Uterus (tissue), 4 donors: Measurements from ENCODE around the gene ZFP37. TPM values are rescaled to one million over a fixed set of nuclear protein-coding genes. Genes with fewer than 3 reads are reported as not detected.

ENCODE experiments used
- DNase-seq, 2 donors: peaks; one replicate each; pipeline ENCODE4 v3.0.0-alpha.2; 2019 to 2020
- H3K27ac ChIP-seq, 2 donors: fragments of 200-600 bp; sonication (generic); 1 replicate in 1 of 2; 2 replicates in 1 of 2; pipeline ENCODE4 v1.5.1; 2016 to 2018
- H3K27me3 ChIP-seq, 2 donors: fragments of 200-600 bp; sonication (generic); one replicate each; pipeline ENCODE4 v1.5.1; 2018 to 2019; ENCODE audit warnings: control low read depth in 1 of 2
- H3K36me3 ChIP-seq, 2 donors: fragments of 200-600 bp; sonication (generic); one replicate each; pipeline ENCODE4 v1.5.1; 2019; ENCODE audit warnings: control low read depth in 1 of 2
- H3K4me1 ChIP-seq, 2 donors: fragments of 200-600 bp; sonication (generic); one replicate each; pipeline ENCODE4 v1.5.1; 2018 to 2019; ENCODE audit warnings: control low read depth in 1 of 2
- H3K4me3 ChIP-seq, 2 donors: fragments of 200-600 bp; sonication (generic); 1 replicate in 1 of 2; 2 replicates in 1 of 2; pipeline ENCODE4 v1.5.1; 2018 to 2019; ENCODE audit warnings: mild to moderate bottlenecking in 1 of 2
- H3K9me3 ChIP-seq, 2 donors: fragments of 200-600 bp; sonication (generic); one replicate each; pipeline ENCODE4 v1.5.1; 2019; ENCODE audit warnings: control low read depth in 1 of 2
- CTCF ChIP-seq, 4 experiments: fragments of 200-600 bp in 2 of 4; fragments of 450-650 bp in 2 of 4; sonication (generic) in 2 of 4; IDR thresholded peaks; one replicate each; pipeline ENCODE4 v1.5.1; 2016 to 2019; ENCODE audit warnings: antibody characterized with exemption in 4 of 4, mild to moderate bottlenecking in 2 of 4, moderate library complexity in 1 of 4
- POLR2A ChIP-seq, 2 donors: fragments of 450-650 bp; IDR thresholded peaks; one replicate each; pipeline ENCODE4 v1.6.1; 2016; ENCODE audit warnings: antibody characterized with exemption in 2 of 2, mild to moderate bottlenecking in 1 of 2, moderate library complexity in 1 of 2
- intact Hi-C: fragments of 100-400 bp; cut with DNase I; formaldehyde crosslinking; loops from one replicate; pipeline ENCODE4 v1.15.1; 2023; ENCODE audit warnings: low total_unique reads
- total RNA-seq, 4 donors: library from RNA; depleted of rRNA in 3 of 4; stranded (reverse); fragments of >200 nt in 3 of 4; gene quantifications; one replicate each; pipeline versions ENCODE4 v1.1.0 to v1.2.4, GENCODE V29; 2014 to 2023
- donor health status: DM: yes; HTN: yes; CAD: no.

Gene ZFP37
- total RNA-seq, 4 donors from 2014 or later, result 3.8 to 17.2 (median 7.2) TPM

- intact Hi-C loops, result no loop called here
- no peaks in the 10 kb centered on the region for H3K36me3 ChIP-seq
- no peaks in the 10 kb centered on the region for H3K4me1 ChIP-seq
- H3K9me3 ChIP-seq, result peaks cover 0 to 12% of the 10 kb centered on the region in 2 donors
- peak overlapping the region; percentile 12 to 29 for H3K4me3 ChIP-seq
- no peaks in the 10 kb centered on the region for H3K27me3 ChIP-seq
- no peak for DNase-seq
- no peak for TF ChIP-seq POLR2A (IDR thresholded peaks at IDR 0.05)
- TF ChIP-seq CTCF (IDR thresholded peaks at IDR 0.05), result no peak
- H3K27ac ChIP-seq, result no peak overlapping the region
Observed at GRCh38 chr9:113012492-113012891, 44.0 kb downstream of the ZFP37 start.

GRCh38 chr9:113011911-113012381, 44.6 kb downstream of the ZFP37 start, which contains the start of gene ZNF883:
TSS of gene ZNF883 (minus strand) at chr9:113012192.
- H3K4me3 ChIP-seq, result peak within 1 kb of the TSS; percentile 12 to 29
- peak; percentile 53 to 57 for DNase-seq
- no peaks in the 10 kb centered on the region for H3K27me3 ChIP-seq
- intact Hi-C loops, result no loop called here
- H3K27ac ChIP-seq, result no peak within 1 kb of the TSS
- no peaks in the 10 kb centered on the region for H3K4me1 ChIP-seq
- peaks cover 0 to 12% of the 10 kb centered on the region in 2 donors for H3K9me3 ChIP-seq
- no peak for TF ChIP-seq CTCF (IDR thresholded peaks at IDR 0.05)
- TF ChIP-seq POLR2A (IDR thresholded peaks at IDR 0.05), result no peak
- no peaks in the 10 kb centered on the region for H3K36me3 ChIP-seq

GRCh38 chr9:113005777-113006176, 50.7 kb downstream of the ZFP37 start:
- intact Hi-C loops, result no loop called here
- Histone ChIP-seq H3K4me3 (no peak overlapping the region), H3K36me3 (no peaks in the 10 kb centered on the region), H3K27me3 (no peaks in the 10 kb centered on the region), H3K27ac (no peak overlapping the region), H3K4me1 (no peaks in the 10 kb centered on the region), H3K9me3 (peaks cover 0 to 24% of the 10 kb centered on the region in 2 donors)
- DNase-seq, result no peak
- TF ChIP-seq CTCF (IDR thresholded peaks at IDR 0.05) (no peak), POLR2A (IDR thresholded peaks at IDR 0.05) (no peak)

- peaks cover 0 to 45% of the 10 kb centered on the region in 2 donors for H3K9me3 ChIP-seq
Observed at GRCh38 chr9:112997236-112997941, 59.1 kb downstream of the ZFP37 start.

More at GRCh38 chr9:112997236-112997941, 59.1 kb downstream of the ZFP37 start:
- no peak for TF ChIP-seq CTCF (IDR thresholded peaks at IDR 0.05)
- TF ChIP-seq POLR2A (IDR thresholded peaks at IDR 0.05), result no peak
- H3K36me3 ChIP-seq, result no peaks in the 10 kb centered on the region
- intact Hi-C loops, result no loop called here
- H3K27me3 ChIP-seq, result no peaks in the 10 kb centered on the region
- H3K27ac ChIP-seq, result no peak overlapping the region
- no peak for DNase-seq
- no peak overlapping the region for H3K4me3 ChIP-seq
- no peaks in the 10 kb centered on the region for H3K4me1 ChIP-seq

Other genes with a start within 250 kb of the ZFP37 start
- gene SLC46A2, start 165.8 kb downstream of the ZFP37 start, total RNA-seq, result not detected
- gene ZNF883, start 44.5 kb downstream of the ZFP37 start, total RNA-seq, result 10 to 100 TPM in 1 of 4 donors, 1 to 10 TPM in 3; 1.3 to 13.3 (median 6.5) TPM
- gene SLC31A2, start 94.3 kb upstream of the ZFP37 start, total RNA-seq, result 10 to 100 TPM in 1 of 4 donors, 1 to 10 TPM in 3; 3.0 to 20.0 (median 7.4) TPM
- 10 to 100 TPM; 14.1 to 30.3 (median 23.1) TPM for gene FKBP15, start 164.6 kb upstream of the ZFP37 start, total RNA-seq
- 10 to 100 TPM in 2 of 4 donors, 1 to 10 TPM in 1, under 1 TPM in 1; 0.51 to 20.6 (median 10.6) TPM for gene SLC31A1, start 164.8 kb upstream of the ZFP37 start, total RNA-seq
- gene CDC26, start 218.8 kb upstream of the ZFP37 start, total RNA-seq, result 10 to 100 TPM; 16.9 to 30.9 (median 26.3) TPM
- gene PRPF4, start 218.9 kb upstream of the ZFP37 start, total RNA-seq, result 10 to 100 TPM in 3 of 4 donors, 1 to 10 TPM in 1; 5.9 to 30.2 (median 18.4) TPM
- under 1 TPM in 2 of 4 donors, not detected in 2; 0.35 to 0.82 TPM for gene RNF183, start 246.7 kb upstream of the ZFP37 start, total RNA-seq